GM12865 (cell line): ENCODE results near the gene MMP23B.

Source experiments
- DNase-seq: peaks from one replicate; pipeline ENCODE4 v3.0.0; 2010; ENCODE audit warnings: low read depth
- H3K4me3 ChIP-seq: 2 replicates; pipeline ENCODE4 v1.5.1; 2011; ENCODE audit warnings: mild to moderate bottlenecking, low read depth, low read length, control low read depth
- TF ChIP-seq, protein P1 (sequence below): IDR thresholded peaks from 2 replicates; pipeline ENCODE4 v1.5.1; 2011; ENCODE audit warnings: low read length, control low read depth, low read depth, inconsistent platforms; ENCODE audit not compliant: insufficient read depth; ENCODE audit errors: missing control alignments

The MMP23B gene

DNA sequence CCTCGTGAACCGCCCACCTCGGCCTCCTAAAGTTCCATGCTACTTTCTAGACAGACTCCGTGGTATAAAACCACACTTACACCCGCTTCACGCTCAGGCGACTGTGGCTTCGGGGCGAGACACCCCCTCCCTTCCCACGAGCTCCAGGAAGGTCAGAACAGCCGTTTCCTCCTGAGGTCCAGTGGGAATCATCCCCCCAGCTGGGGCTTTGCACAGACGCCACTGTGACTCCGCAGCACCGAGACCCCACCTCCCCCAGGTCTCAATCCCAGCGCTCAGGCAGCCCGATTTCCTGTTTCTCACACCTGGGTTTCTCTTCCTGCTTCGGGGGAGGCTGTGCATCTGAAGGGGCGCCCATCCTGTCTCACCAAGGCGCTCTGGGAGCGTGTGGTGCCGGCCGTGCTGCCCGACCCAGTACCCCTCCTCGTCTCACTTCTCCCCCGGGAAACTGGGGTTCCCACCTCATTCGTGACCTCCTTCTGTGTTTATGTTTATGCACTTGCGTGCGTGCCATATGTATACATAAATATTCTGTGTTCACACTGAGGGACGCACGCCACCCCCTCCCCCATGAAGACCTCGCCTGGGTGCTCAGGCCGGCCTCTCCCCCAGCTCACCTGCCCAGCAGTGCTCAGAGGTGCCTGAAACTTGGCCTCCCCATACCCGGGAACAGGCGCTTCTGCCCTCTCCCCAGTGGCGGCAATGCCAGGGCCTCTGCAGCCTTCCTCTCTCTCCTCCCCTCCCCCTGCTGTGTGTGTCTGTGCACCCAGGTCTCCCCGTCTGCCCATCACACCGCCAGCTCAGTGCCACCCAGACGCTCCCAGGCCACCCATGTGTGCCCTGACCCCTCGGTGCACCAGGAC lies 46.0 kb downstream of the MMP23B start:
- peak overlapping the region; percentile 41 for H3K4me3 ChIP-seq
- TF ChIP-seq, protein P1, sequence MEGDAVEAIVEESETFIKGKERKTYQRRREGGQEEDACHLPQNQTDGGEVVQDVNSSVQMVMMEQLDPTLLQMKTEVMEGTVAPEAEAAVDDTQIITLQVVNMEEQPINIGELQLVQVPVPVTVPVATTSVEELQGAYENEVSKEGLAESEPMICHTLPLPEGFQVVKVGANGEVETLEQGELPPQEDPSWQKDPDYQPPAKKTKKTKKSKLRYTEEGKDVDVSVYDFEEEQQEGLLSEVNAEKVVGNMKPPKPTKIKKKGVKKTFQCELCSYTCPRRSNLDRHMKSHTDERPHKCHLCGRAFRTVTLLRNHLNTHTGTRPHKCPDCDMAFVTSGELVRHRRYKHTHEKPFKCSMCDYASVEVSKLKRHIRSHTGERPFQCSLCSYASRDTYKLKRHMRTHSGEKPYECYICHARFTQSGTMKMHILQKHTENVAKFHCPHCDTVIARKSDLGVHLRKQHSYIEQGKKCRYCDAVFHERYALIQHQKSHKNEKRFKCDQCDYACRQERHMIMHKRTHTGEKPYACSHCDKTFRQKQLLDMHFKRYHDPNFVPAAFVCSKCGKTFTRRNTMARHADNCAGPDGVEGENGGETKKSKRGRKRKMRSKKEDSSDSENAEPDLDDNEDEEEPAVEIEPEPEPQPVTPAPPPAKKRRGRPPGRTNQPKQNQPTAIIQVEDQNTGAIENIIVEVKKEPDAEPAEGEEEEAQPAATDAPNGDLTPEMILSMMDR = no peak
- peak; percentile 95 for DNase-seq

DNA sequence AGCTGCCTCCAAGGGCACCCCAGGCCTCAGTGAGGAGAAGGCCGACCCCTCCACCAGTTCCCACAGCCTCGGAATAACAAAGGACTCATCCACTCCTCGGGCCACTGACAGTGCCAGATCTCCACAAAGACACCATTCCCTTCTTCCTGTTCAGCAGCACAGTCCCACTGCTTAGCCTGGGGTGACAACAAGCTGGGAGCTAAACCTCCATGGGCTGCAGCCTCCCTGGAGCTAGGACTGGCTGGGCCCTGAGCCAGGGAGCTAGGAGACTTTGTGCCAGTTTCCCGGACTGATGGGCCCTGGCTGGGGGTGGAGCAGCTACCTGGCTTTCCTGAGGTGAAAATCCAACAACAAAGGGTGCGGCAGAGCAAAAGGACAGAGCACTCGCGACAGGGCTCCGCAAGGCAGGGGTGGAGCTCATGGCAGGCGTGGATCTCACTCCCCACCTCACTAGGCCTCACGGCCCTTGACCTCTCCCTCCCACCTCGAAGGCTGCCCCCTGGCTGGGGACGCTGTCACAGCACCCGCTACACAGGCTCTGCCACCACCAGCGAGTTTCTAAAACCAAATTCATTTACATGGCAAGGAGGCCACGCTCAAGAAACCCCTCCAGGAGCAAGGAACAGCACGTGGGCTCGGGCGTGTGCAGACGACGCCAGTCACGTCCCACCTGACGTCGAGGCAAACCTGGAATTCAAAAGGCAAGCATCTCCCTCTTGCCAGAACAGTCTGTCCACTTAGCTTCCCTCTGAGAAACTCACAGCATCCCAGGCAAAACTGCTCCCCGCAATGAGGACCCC lies 46.8 kb downstream of the MMP23B start:
- peak; percentile 92 for DNase-seq
- peak overlapping the region; percentile 41 for H3K4me3 ChIP-seq
- TF ChIP-seq, protein P1 = peak; percentile 86

DNA sequence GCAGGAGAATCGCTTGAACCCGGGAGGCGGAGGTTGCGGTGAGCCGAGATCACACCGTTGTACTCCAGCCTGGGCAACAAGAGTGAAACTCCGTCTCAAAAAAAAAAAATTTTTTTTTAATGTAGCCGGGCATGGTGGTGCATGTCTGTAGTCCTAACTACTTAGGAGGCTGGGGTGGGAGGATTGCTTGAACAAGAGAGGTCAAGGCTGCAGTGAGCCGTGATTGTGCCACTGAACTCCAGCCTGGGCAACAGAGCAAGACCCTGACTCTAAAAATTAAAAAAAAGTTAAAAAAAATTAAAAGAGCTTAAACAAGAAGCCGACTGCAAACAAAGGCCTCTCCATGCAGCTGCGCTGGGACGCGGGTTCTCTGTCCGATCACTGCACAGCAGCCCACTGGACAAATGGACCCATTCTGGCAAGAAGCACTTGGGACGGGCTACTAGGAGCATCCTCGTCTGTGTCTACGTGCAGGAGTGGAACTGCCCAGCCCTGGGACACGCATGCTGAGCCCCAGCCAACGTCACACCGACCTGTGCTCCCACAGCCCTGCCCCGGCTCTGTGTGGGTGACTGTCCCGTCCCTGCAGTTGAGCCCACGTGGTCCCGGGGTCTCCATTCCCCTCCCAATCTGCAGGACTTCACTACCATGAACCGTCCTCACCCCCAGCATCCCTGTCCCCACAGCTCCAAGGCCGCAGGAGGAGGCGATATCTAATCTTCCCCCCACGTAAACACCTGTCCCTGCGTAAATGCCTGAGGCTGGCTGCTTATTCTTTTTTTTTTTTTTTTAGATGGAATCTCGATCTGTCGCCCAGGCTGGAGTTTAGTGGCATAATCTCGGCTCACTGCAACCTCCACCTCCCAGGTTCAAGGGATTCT lies 48.3 kb downstream of the MMP23B start:
- TF ChIP-seq, protein P1 = no peak
- no peak for DNase-seq
- H3K4me3 ChIP-seq = no peak overlapping the region

DNA sequence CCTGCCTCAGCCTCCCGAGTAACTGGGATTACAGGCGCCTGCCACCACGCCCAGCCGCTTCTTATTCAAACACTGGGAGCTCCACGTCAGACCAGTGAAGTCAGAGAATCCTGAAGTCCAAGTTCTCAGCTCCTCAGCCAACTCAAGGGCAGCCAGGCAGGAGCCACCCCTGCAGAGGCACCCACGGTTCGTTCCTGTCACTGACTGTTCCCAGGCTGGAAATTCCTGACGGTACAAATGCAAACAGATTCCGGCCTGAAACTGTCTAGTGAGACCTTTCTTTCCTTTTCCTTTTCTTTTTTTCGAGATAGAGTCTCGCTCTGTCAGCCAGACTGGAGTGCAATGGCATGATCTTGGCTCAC lies 48.9 kb downstream of the MMP23B start:
- TF ChIP-seq, protein P1 = no peak
- DNase-seq = no peak
- no peak overlapping the region for H3K4me3 ChIP-seq

DNA sequence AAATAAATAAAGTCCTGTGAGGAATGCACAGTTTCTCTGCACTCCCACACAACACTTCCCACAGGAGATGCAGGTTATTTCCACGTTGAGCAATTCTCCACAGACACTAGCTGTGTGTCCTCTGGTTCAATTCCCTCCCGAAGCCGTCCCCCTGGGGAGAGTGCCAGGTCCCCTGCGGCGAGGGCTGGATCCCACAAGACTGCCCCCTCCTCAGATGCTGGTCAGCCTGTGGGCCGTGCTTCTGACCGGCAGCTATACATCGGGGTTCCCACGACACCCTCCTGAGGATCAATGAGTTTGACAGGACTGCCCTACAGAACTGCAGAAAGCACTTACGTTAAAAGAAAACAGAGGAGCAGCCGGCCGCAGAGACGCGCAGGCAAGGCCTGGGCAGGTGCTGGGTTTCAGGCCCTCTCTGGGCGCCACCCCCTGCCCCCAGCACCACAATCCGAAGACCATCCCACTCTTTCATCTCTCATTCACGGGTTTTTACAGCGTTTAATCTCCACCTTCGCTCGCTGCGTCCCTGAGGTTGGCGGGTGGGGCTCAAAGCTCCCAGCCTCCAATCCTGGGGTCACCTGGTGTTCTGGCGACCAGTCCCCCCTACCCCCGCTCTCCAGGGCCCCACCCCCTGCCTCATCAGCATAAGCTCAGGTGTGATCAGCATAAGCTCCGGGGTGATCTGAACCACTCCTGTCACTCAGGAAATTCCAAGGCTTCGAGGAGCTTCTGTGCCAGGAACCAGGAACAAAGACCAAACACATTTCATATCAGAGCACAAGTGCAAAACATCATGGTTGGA lies 51.3 kb downstream of the MMP23B start:
- DNase-seq = no peak
- TF ChIP-seq, protein P1 = no peak
- no peak overlapping the region for H3K4me3 ChIP-seq
